T-helper 2 cell treated with Interferon-gamma antibody and Interleukin-4, amounts not matched to agents 5 μg/mL and 100 μg/mL, for 36 hours (primary cell): ENCODE data around the gene SLAMF9.

Experiments used
- DNase-seq: peaks from one replicate; pipeline ENCODE4 v3.0.0; 2021; ENCODE audit warnings: low spot score
- H3K27ac Mint-ChIP-seq: one replicate; pipeline ENCODE4 v1.8.0; 2021; ENCODE audit warnings: mild to moderate bottlenecking, mixed read lengths
- H3K27me3 Mint-ChIP-seq: one replicate; pipeline ENCODE4 v1.8.0; 2021; ENCODE audit warnings: low read depth, mixed read lengths
- H3K36me3 Mint-ChIP-seq: one replicate; pipeline ENCODE4 v1.8.0; 2021; ENCODE audit warnings: low read depth, mixed read lengths
- H3K4me1 Mint-ChIP-seq: one replicate; pipeline ENCODE4 v1.8.0; 2021; ENCODE audit warnings: low read depth, mixed read lengths
- H3K4me3 Mint-ChIP-seq: one replicate; pipeline ENCODE4 v1.8.0; 2022; ENCODE audit warnings: mild to moderate bottlenecking, moderate library complexity, mixed read lengths
- H3K9me3 Mint-ChIP-seq: one replicate; pipeline ENCODE4 v1.8.0; 2021; ENCODE audit warnings: mixed read lengths

Gene SLAMF9

DNA sequence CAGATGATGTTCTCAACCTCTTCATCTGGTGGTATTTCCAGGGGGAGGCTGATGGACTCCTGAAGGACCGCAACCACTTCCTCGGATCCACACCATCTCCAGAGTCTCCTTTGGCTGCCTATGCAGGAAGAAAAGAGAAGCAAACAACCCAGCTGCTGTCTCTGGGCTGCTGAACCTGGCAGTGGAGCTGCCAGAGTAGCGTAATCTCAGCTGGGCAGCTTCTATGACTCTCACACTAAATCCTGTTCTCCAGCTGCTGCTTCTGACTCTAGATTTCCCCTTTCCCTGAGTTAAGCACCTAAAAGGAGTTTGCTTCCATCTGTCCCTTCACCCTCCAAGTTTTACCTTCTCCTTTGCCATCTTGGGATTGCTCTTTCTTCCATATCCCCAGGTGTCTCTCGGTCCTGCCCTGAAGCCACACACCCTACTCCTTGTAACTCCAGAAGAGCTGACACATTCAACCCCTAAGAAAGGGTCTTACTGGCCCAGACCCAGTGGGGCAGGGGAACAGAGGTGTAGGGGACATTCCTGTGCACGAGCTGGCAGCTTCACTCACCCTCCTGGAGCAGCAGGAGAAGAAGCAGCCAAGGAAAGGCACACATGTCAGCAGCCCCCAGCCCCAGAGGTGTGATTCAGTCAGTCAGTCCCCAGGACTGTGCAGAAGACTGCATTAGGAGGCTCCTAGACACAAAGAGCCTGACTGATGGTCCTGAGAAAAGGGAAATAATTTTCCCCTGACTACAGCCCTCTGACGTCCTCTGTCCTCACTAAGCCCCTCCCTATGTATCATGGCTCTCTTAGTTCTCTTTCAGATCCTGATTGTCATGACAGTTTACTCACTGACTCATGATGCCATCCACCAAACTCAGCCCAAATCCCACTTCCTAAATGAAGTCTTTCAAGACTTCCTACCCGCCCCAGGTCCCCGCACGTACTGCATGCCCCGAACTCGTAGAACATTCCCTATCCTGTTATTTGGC lies at the start of gene SLAMF9:
SLAMF9 (minus strand) TSS at position 702 of the 980 bp plus-strand sequence; CDS start at position 602, 100 bp downstream.
- no peaks in the 10 kb centered on the region for H3K36me3 Mint-ChIP-seq
- no peak within 1 kb of the TSS for H3K27ac Mint-ChIP-seq
- H3K27me3 Mint-ChIP-seq: peaks cover 27% of the 10 kb centered on the region
- H3K4me1 Mint-ChIP-seq: peaks cover 2% of the 10 kb centered on the region
- H3K4me3 Mint-ChIP-seq: no peak within 1 kb of the TSS
- no peaks in the 10 kb centered on the region for H3K9me3 Mint-ChIP-seq
- DNase-seq: no peak

DNA sequence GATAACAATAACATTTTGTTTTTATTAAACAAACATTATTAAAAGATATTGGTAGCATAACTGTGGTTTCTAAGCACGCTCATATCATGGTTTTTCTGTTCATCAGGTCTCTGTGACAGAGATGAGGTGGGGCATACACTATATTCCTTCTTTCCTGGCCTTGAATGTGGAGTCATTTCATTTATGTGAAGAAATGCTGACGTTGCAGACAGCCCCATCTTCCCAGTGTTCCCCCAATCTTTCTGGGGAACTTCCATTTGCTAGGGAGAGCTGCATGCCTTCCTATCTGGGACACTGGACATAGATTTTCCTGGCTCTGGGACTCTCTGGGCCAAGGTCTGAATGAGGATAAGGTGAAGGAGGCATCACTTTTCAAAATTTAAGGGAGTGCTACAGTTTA lies 47.4 kb upstream of the SLAMF9 start:
- Mint-ChIP-seq H3K4me1 (no peaks in the 10 kb centered on the region), H3K27me3 (peaks cover 28% of the 10 kb centered on the region), H3K27ac (no peak overlapping the region), H3K9me3 (no peaks in the 10 kb centered on the region), H3K36me3 (no peaks in the 10 kb centered on the region), H3K4me3 (no peak overlapping the region)
- DNase-seq: no peak

GRCh38 chr1:159999204-159999603 lies 45.2 kb upstream of the SLAMF9 start:
- no peaks in the 10 kb centered on the region for H3K36me3 Mint-ChIP-seq
- no peaks in the 10 kb centered on the region for H3K9me3 Mint-ChIP-seq

DNA sequence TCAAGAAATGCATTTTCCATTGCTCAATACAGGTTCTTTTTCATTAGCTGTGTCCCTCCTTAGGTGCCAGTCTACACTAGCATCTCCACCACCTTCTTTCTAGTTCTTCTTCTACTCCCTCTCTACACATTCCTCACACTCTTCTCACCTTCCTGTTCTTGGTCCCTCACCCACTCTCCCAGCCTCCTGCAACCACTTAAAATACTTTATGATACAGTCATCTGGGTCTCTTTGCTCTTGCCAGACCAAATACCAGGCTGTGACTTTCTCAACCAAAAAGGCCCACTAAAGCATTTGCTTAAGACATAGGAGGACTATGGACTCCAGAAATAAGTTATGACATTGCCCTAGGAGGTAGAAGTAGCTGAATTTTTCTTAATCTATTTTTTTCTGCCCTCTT lies 42.6 kb upstream of the SLAMF9 start:
- Mint-ChIP-seq H3K36me3 (no peaks in the 10 kb centered on the region), H3K4me3 (no peak overlapping the region), H3K27me3 (peaks cover 50% of the 10 kb centered on the region), H3K27ac (no peak overlapping the region), H3K9me3 (no peaks in the 10 kb centered on the region), H3K4me1 (peaks cover 3% of the 10 kb centered on the region)
- no peak for DNase-seq

More at GRCh38 chr1:159999204-159999603, 45.2 kb upstream of the SLAMF9 start:
- no peak for DNase-seq
- H3K4me1 Mint-ChIP-seq: no peaks in the 10 kb centered on the region
- no peak overlapping the region for H3K4me3 Mint-ChIP-seq
- no peak overlapping the region for H3K27ac Mint-ChIP-seq
- H3K27me3 Mint-ChIP-seq: peaks cover 41% of the 10 kb centered on the region

- Mint-ChIP-seq H3K4me3 (no peak overlapping the region), H3K36me3 (no peaks in the 10 kb centered on the region), H3K27me3 (peaks cover 42% of the 10 kb centered on the region), H3K27ac (no peak overlapping the region), H3K4me1 (peaks cover 8% of the 10 kb centered on the region), H3K9me3 (no peaks in the 10 kb centered on the region)
- no peak for DNase-seq
These were observed 40.9 kb upstream of the SLAMF9 start for GRCh38 chr1:159994896-159995295.

DNA sequence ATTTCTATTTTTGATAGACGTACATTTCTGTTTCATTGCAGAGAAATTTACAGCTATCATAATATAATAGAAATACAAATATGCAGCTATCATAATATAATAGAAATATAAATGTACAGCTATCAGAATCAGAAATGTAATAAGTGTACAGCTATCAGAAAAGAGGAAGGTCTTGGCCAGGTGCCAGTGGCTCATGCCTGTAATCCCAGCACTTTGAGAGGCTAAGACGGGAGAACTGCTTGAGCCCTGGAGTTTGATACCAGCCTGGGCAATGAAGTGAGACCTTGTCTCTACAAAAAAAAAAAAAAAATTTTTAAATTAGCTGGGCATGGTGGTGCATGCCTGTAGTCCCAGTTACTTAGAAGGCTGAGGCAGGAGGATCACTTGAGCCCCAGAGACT lies 39.9 kb upstream of the SLAMF9 start:
- no peak overlapping the region for H3K4me3 Mint-ChIP-seq
- peaks cover 37% of the 10 kb centered on the region for H3K27me3 Mint-ChIP-seq
- DNase-seq: no peak
- H3K36me3 Mint-ChIP-seq: no peaks in the 10 kb centered on the region
- peaks cover 8% of the 10 kb centered on the region for H3K4me1 Mint-ChIP-seq
- H3K27ac Mint-ChIP-seq: no peak overlapping the region
- H3K9me3 Mint-ChIP-seq: no peaks in the 10 kb centered on the region

- Mint-ChIP-seq H3K27ac (no peak overlapping the region), H3K27me3 (peaks cover 31% of the 10 kb centered on the region), H3K9me3 (no peaks in the 10 kb centered on the region), H3K4me3 (no peak overlapping the region), H3K4me1 (peaks cover 8% of the 10 kb centered on the region), H3K36me3 (no peaks in the 10 kb centered on the region)
- no peak for DNase-seq
These were observed 38.1 kb upstream of the SLAMF9 start for GRCh38 chr1:159992161-159992560.

- no peaks in the 10 kb centered on the region for H3K9me3 Mint-ChIP-seq
- H3K27me3 Mint-ChIP-seq: peaks cover 29% of the 10 kb centered on the region
- peaks cover 8% of the 10 kb centered on the region for H3K4me1 Mint-ChIP-seq
- H3K4me3 Mint-ChIP-seq: no peak overlapping the region
- H3K36me3 Mint-ChIP-seq: no peaks in the 10 kb centered on the region
- no peak overlapping the region for H3K27ac Mint-ChIP-seq
- DNase-seq: no peak
These were observed 37.5 kb upstream of the SLAMF9 start for GRCh38 chr1:159991513-159991912.

DNA sequence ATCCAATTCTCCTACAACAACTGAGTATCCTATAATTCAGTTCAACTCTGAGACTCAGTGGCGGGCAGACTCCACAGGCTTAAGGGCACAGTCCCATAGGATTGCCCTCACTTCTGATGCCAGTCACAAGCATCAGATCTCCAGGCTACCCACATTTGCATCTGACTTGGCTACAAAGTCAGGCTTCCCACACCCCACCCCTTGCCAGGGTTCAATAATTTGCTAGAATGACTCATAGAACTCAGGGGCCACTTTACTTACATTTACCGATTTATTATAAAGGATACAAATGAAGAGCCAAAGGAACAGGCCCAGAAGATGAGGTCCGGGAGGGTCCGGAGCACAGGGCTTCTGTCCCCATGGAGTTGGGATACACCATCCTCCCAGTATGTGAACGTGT lies 36.0 kb upstream of the SLAMF9 start:
- H3K9me3 Mint-ChIP-seq: no peaks in the 10 kb centered on the region
- H3K4me3 Mint-ChIP-seq: no peak overlapping the region
- peaks cover 24% of the 10 kb centered on the region for H3K27me3 Mint-ChIP-seq
- H3K36me3 Mint-ChIP-seq: no peaks in the 10 kb centered on the region
- H3K4me1 Mint-ChIP-seq: peaks cover 8% of the 10 kb centered on the region
- H3K27ac Mint-ChIP-seq: no peak overlapping the region
- no peak for DNase-seq

- peaks cover 8% of the 10 kb centered on the region for H3K4me1 Mint-ChIP-seq
- no peak overlapping the region for H3K27ac Mint-ChIP-seq
- no peak overlapping the region for H3K4me3 Mint-ChIP-seq
- no peak for DNase-seq
- H3K9me3 Mint-ChIP-seq: no peaks in the 10 kb centered on the region
- no peaks in the 10 kb centered on the region for H3K36me3 Mint-ChIP-seq
- peaks cover 27% of the 10 kb centered on the region for H3K27me3 Mint-ChIP-seq
These were observed 35.5 kb upstream of the SLAMF9 start for GRCh38 chr1:159989581-159989980.

- no peaks in the 10 kb centered on the region for H3K36me3 Mint-ChIP-seq
- DNase-seq: no peak
- H3K4me3 Mint-ChIP-seq: no peak overlapping the region
- peaks cover 26% of the 10 kb centered on the region for H3K27me3 Mint-ChIP-seq
- H3K27ac Mint-ChIP-seq: no peak overlapping the region
- H3K4me1 Mint-ChIP-seq: peaks cover 8% of the 10 kb centered on the region
- H3K9me3 Mint-ChIP-seq: no peaks in the 10 kb centered on the region
These were observed 34.0 kb upstream of the SLAMF9 start for GRCh38 chr1:159988006-159988405.

DNA sequence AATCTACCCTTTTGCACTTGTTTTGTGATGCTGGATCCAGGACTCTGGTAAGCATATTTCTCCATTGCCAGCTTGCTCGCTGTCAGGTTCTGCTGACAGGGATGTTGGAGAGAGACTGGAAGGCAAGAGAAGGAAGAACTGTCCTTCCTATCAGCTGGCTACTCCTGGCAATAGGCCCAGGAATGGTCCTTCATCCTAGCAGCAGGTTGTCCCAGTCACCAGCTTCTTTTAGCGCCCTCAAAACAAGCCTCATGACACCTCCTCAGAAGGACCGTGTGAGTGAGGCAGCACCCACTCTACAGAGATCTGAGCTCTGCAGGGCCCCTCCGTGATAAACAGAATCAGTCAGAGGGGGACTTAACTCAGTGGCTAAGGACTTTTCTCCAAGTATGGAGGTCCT lies 33.1 kb upstream of the SLAMF9 start:
- no peak overlapping the region for H3K4me3 Mint-ChIP-seq
- peaks cover 23% of the 10 kb centered on the region for H3K27me3 Mint-ChIP-seq
- no peak for DNase-seq
- no peak overlapping the region for H3K27ac Mint-ChIP-seq
- peaks cover 8% of the 10 kb centered on the region for H3K4me1 Mint-ChIP-seq
- no peaks in the 10 kb centered on the region for H3K9me3 Mint-ChIP-seq
- H3K36me3 Mint-ChIP-seq: no peaks in the 10 kb centered on the region

GRCh38 chr1:159986531-159986930 lies 32.5 kb upstream of the SLAMF9 start:
- Mint-ChIP-seq H3K4me3 (no peak overlapping the region), H3K9me3 (no peaks in the 10 kb centered on the region), H3K4me1 (peaks cover 4% of the 10 kb centered on the region), H3K27me3 (peaks cover 25% of the 10 kb centered on the region), H3K27ac (no peak overlapping the region), H3K36me3 (no peaks in the 10 kb centered on the region)
- DNase-seq: no peak

GRCh38 chr1:159986093-159986492 lies 32.1 kb upstream of the SLAMF9 start:
- Mint-ChIP-seq H3K4me3 (no peak overlapping the region), H3K27me3 (peaks cover 25% of the 10 kb centered on the region), H3K36me3 (no peaks in the 10 kb centered on the region), H3K9me3 (no peaks in the 10 kb centered on the region), H3K27ac (no peak overlapping the region), H3K4me1 (peaks cover under 1% of the 10 kb centered on the region)
- DNase-seq: no peak
